ENCODE results near the gene RBM33. TPM values are rescaled to one million over a fixed set of nuclear protein-coding genes. Genes with fewer than 3 reads are reported as not detected.

Gene RBM33
- total and polyA plus RNA-seq, 2 of the 13 experiments (the other 11 are each of a cell fraction or from before 2014, with no cell fraction given) = 12.4 to 28.9 TPM

DNA sequence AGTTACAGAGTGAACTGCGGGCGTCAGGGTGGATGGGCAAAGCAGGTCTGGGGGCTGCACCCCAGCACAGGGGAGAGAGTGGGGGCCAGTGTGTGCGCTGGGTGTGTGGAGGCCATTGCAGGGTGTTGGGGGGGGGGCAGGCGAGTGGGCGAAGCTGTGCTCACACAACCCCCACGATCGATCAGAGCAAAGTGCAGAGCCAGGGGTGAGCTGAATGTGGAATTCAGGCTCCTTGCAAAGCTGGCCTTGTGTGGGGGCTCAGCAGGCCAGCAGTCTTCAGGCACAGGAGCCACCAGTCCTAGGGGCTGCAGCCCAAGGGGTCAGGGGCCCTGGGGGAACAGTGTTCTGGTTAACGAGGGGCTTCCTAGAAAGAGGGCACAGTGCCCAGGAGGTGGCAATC, 168.7 kb downstream of the RBM33 start (continued):
- TF ChIP-seq, protein P1, sequence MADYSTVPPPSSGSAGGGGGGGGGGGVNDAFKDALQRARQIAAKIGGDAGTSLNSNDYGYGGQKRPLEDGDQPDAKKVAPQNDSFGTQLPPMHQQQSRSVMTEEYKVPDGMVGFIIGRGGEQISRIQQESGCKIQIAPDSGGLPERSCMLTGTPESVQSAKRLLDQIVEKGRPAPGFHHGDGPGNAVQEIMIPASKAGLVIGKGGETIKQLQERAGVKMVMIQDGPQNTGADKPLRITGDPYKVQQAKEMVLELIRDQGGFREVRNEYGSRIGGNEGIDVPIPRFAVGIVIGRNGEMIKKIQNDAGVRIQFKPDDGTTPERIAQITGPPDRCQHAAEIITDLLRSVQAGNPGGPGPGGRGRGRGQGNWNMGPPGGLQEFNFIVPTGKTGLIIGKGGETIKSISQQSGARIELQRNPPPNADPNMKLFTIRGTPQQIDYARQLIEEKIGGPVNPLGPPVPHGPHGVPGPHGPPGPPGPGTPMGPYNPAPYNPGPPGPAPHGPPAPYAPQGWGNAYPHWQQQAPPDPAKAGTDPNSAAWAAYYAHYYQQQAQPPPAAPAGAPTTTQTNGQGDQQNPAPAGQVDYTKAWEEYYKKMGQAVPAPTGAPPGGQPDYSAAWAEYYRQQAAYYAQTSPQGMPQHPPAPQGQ (CRISPR knock-in tag; IDR thresholded peaks at IDR 0.05; ENCODE audit: borderline replicate concordance) = no peak
- TF ChIP-seq ZNF441 (CRISPR knock-in tag; IDR thresholded peaks at IDR 0.05; ENCODE audit: borderline replicate concordance) (0 out of 2 replicates have a peak, but pooled peaks have one; percentile 46), ZNF788 (CRISPR knock-in tag; IDR thresholded peaks at IDR 0.05; ENCODE audit: borderline replicate concordance) (0 out of 2 replicates have a peak, but pooled peaks have one; percentile 59), ZNF609 (CRISPR knock-in tag; IDR thresholded peaks at IDR 0.05; ENCODE audit: borderline replicate concordance) (peak; percentile 42; the same call in 1 of the 2 replicates), MED1 (CRISPR knock-in tag; IDR thresholded peaks at IDR 0.05) (peak; percentile 38; the same call in 1 of the 2 replicates), TEAD3 (CRISPR knock-in tag; optimal IDR thresholded peaks at IDR 0.05; ENCODE audit: borderline replicate concordance) (peak; percentile 60), RCOR2 (CRISPR knock-in tag; IDR thresholded peaks at IDR 0.05) (no peak), ZBTB8A (CRISPR knock-in tag; IDR thresholded peaks at IDR 0.05; ENCODE audit: borderline replicate concordance, low read depth) (no peak), MTA1 (CRISPR knock-in tag; IDR thresholded peaks at IDR 0.05; ENCODE audit: borderline replicate concordance) (peak; percentile 98), ZNF280D (CRISPR knock-in tag; IDR thresholded peaks at IDR 0.05) (no peak), KDM5B (CRISPR knock-in tag; IDR thresholded peaks at IDR 0.05; ENCODE audit: borderline replicate concordance) (peak; percentile 53; the same call in 1 of the 2 replicates), POGK (CRISPR knock-in tag; conservative IDR thresholded peaks at IDR 0.05) (peak; percentile 71; the same call in 1 of the 2 replicates), TOPORS (CRISPR knock-in tag; IDR thresholded peaks at IDR 0.05) (0 out of 2 replicates have a peak, but pooled peaks have one; percentile 31), TGIF2 (CRISPR knock-in tag; IDR thresholded peaks at IDR 0.05) (no peak), U2AF1 (optimal IDR thresholded peaks at IDR 0.05; ENCODE audit: low read depth, low read length) (no peak)
- TF ChIP-seq, protein P2, sequence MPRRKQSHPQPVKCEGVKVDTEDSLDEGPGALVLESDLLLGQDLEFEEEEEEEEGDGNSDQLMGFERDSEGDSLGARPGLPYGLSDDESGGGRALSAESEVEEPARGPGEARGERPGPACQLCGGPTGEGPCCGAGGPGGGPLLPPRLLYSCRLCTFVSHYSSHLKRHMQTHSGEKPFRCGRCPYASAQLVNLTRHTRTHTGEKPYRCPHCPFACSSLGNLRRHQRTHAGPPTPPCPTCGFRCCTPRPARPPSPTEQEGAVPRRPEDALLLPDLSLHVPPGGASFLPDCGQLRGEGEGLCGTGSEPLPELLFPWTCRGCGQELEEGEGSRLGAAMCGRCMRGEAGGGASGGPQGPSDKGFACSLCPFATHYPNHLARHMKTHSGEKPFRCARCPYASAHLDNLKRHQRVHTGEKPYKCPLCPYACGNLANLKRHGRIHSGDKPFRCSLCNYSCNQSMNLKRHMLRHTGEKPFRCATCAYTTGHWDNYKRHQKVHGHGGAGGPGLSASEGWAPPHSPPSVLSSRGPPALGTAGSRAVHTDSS (CRISPR knock-in tag; conservative IDR thresholded peaks at IDR 0.05) = no peak
